K562 (cell line): ENCODE data around the gene ZFPM1. TPM values are rescaled to one million over a fixed set of nuclear protein-coding genes. Genes with fewer than 3 reads are reported as not detected.

Source experiments
- ELF2 ChIP-seq: fragments of 250-450 bp; sonication (Bioruptor Pico); IDR thresholded peaks from 2 replicates; pipeline ENCODE4 v1.5.0; 2021; ENCODE audit warnings: mild to moderate bottlenecking
- JUN ChIP-seq, 2 experiments: sonication (generic) in 1 of 2; formaldehyde crosslinking in 1 of 2; IDR thresholded peaks; 2 replicates each; pipeline versions ENCODE4 v1.6.1 to v1.8.0; 2012 to 2022; ENCODE audit warnings: borderline replicate concordance in 2 of 2, mild to moderate bottlenecking in 2 of 2, improper control_type of control experiment in 1 of 2, low read depth in 1 of 2, low read length in 1 of 2, missing genetic modification reagents in 1 of 2
- POLR2H ChIP-seq: IDR thresholded peaks from 2 replicates; pipeline ENCODE4 v1.6.1; 2016; ENCODE audit warnings: missing genetic modification characterization, low read depth, mild to moderate bottlenecking, control low read depth, missing compliant biosample characterization, moderate library complexity
- SMAD2 ChIP-seq: fragments of 150-350 bp; IDR thresholded peaks from 2 replicates; pipeline ENCODE4 v1.6.1; 2014; ENCODE audit warnings: low read depth, mild to moderate bottlenecking, low read length
- SP1 ChIP-seq: sonication (generic); formaldehyde crosslinking; IDR thresholded peaks from 2 replicates; pipeline ENCODE4 v1.8.1; 2022; ENCODE audit warnings: mild to moderate bottlenecking, missing genetic modification reagents
- ZBTB7A ChIP-seq: IDR thresholded peaks from 2 replicates; pipeline ENCODE4 v1.6.1; 2011; ENCODE audit warnings: low read depth, mild to moderate bottlenecking, low read length, moderate library complexity, borderline replicate concordance; ENCODE audit not compliant: control insufficient read depth
- ZC3H4 ChIP-seq: sonication (generic); formaldehyde crosslinking; IDR thresholded peaks from 2 replicates; pipeline ENCODE4 v1.9.0; 2021; ENCODE audit warnings: missing genetic modification reagents, borderline replicate concordance
- ZFP30 ChIP-seq: fragments of 250-450 bp; sonication (Bioruptor Pico); IDR thresholded peaks from 2 replicates; pipeline ENCODE4 v1.8.0; 2022; ENCODE audit warnings: moderate library complexity, mild to moderate bottlenecking, inconsistent platforms, borderline replicate concordance
- ZNF175 ChIP-seq: fragments of 200-800 bp; sonication (Bioruptor generic); IDR thresholded peaks from 2 replicates; pipeline ENCODE4 v1.6.1; 2016; ENCODE audit warnings: low read depth, mild to moderate bottlenecking, missing genetic modification characterization, missing compliant biosample characterization
- ZNF184 ChIP-seq: sonication (generic); formaldehyde crosslinking; IDR thresholded peaks from 2 replicates; pipeline ENCODE4 v1.5.0; 2020; ENCODE audit warnings: missing genetic modification reagents
- ZNF695 ChIP-seq: fragments of 450-650 bp; formaldehyde crosslinking; IDR thresholded peaks from 2 replicates; pipeline ENCODE4 v1.4.0; 2020; ENCODE audit warnings: mild to moderate bottlenecking, moderate library complexity
- ZNF76 ChIP-seq: fragments of 250-450 bp; sonication (Bioruptor Pico); IDR thresholded peaks from 2 replicates; pipeline ENCODE4 v1.4.0; 2020; ENCODE audit warnings: mild to moderate bottlenecking, moderate library complexity, borderline replicate concordance
- polyA plus RNA-seq, 8 experiments: library from polyadenylated mRNA; depleted of rRNA in 4 of 8; stranded (reverse) in 5 of 8; unstranded in 3 of 8; fragments of >200 nt; fragmentation: Nextera tagmentation in 2 of 8; fragmentation: Illumina TruSeq in 1 of 8; extraction: Ambion mirVana in 2 of 8; extraction: Trizol in 1 of 8; gene quantifications; 2 replicates each; pipeline versions ENCODE4 v1.2.1 to v1.2.3, GENCODE V29; 2011 to 2014; ENCODE audit warnings: inconsistent platforms in 1 of 8, missing spikeins in 1 of 8
- total RNA-seq, 7 experiments: library from RNA; depleted of rRNA in 6 of 7; stranded (reverse); fragments of >200 nt in 6 of 7; fragmentation: Illumina TruSeq in 2 of 7; extraction: Trizol in 2 of 7; gene quantifications; 2 replicates each; pipeline versions ENCODE4 v1.2.1 to v1.2.3, GENCODE V29; 2011 to 2021; ENCODE audit warnings: low replicate concordance in 1 of 7
- TF ChIP-seq, protein P1 (sequence below), 2 experiments: IDR thresholded peaks; 2 replicates each; pipeline ENCODE4 v1.6.1; 2012; ENCODE audit warnings: improper control_type of control experiment in 2 of 2, low read depth in 2 of 2, low read length in 2 of 2, borderline replicate concordance in 1 of 2
- TF ChIP-seq, protein P2 (sequence below), 2 experiments: fragments of 450-650 bp; conservative IDR thresholded peaks; 2 replicates each; pipeline ENCODE4 v1.6.1; 2017; ENCODE audit warnings: mild to moderate bottlenecking in 2 of 2, moderate library complexity in 2 of 2
- TF ChIP-seq, protein P3 (sequence below): sonication (generic); formaldehyde crosslinking; IDR thresholded peaks from 2 replicates; pipeline ENCODE4 v1.4.0; 2020; ENCODE audit warnings: mild to moderate bottlenecking, missing genetic modification reagents
- TF ChIP-seq, protein P4 (sequence below): fragments of 250-450 bp; sonication (Bioruptor Pico); IDR thresholded peaks from 2 replicates; pipeline ENCODE4 v1.4.0; 2020; ENCODE audit warnings: mild to moderate bottlenecking, moderate library complexity, borderline replicate concordance

ZFPM1 gene
- total and polyA plus RNA-seq, 9 of the 15 experiments (the other 6 are each of a cell fraction or from before 2014, with no cell fraction given): 0.03 to 35.9 (median 1.4) TPM

DNA sequence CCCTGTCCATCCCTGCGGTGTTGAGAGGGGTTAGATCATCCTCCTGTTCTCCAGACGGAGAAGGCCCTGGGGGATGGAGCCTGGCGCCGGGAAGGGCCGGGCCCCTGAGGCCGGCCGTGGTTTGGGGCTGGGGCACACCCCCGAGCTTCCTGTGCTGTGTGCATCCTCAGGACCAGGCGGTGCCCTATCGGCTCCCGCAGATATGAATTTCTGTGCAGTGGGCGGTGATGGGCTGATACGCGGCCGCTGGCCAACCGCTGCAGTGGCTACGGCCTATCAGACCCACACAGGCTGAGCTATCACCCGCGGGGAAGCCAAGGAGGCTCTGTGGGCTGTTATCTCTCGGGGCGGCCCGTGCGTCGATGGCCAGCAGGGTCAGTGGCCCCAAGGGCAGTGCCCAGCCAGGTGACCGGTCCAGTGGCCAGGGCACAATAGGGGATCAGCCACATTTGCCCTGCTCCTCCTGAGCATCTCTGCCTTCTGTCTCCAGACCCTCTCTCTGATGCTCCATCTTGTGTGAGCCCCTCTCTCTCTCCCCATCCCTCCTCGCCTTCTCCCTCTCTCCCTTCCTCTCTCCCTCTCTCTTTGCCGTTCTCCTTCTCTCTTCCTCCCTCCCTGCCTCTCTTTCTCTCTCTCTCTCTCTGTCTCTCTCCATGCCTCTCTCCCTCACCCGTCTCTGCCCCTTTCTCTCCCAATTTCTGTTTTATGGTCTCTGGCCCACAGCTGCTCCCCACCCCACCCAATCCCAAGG lies 38.7 kb downstream of the ZFPM1 start (continued):
- TF ChIP-seq SP1: peak; percentile 81
- TF ChIP-seq ZNF76: peak; percentile 90; the same call in 1 of the 2 replicates
- TF ChIP-seq ZNF175 (CRISPR knock-in tag): peak; percentile 85
- TF ChIP-seq, protein P1, sequence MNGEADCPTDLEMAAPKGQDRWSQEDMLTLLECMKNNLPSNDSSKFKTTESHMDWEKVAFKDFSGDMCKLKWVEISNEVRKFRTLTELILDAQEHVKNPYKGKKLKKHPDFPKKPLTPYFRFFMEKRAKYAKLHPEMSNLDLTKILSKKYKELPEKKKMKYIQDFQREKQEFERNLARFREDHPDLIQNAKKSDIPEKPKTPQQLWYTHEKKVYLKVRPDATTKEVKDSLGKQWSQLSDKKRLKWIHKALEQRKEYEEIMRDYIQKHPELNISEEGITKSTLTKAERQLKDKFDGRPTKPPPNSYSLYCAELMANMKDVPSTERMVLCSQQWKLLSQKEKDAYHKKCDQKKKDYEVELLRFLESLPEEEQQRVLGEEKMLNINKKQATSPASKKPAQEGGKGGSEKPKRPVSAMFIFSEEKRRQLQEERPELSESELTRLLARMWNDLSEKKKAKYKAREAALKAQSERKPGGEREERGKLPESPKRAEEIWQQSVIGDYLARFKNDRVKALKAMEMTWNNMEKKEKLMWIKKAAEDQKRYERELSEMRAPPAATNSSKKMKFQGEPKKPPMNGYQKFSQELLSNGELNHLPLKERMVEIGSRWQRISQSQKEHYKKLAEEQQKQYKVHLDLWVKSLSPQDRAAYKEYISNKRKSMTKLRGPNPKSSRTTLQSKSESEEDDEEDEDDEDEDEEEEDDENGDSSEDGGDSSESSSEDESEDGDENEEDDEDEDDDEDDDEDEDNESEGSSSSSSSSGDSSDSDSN (IDR thresholded peaks at IDR 0.05; ENCODE audit: borderline replicate concordance in 1 of 2, low read depth in 2 of 2, low read length in 2 of 2): peak; percentile 77 to 78; a peak in 2 of 4 replicates
- TF ChIP-seq ZNF695 (CRISPR knock-in tag): no peak
- no peak for TF ChIP-seq POLR2H
- no peak for TF ChIP-seq ZC3H4
- no peak for TF ChIP-seq ZFP30 (CRISPR knock-in tag)
- TF ChIP-seq, protein P2, sequence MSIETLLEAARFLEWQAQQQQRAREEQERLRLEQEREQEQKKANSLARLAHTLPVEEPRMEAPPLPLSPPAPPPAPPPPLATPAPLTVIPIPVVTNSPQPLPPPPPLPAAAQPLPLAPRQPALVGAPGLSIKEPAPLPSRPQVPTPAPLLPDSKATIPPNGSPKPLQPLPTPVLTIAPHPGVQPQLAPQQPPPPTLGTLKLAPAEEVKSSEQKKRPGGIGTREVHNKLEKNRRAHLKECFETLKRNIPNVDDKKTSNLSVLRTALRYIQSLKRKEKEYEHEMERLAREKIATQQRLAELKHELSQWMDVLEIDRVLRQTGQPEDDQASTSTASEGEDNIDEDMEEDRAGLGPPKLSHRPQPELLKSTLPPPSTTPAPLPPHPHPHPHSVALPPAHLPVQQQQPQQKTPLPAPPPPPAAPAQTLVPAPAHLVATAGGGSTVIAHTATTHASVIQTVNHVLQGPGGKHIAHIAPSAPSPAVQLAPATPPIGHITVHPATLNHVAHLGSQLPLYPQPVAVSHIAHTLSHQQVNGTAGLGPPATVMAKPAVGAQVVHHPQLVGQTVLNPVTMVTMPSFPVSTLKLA (conservative IDR thresholded peaks at IDR 0.05): peak; percentile 40 to 64; a peak in 3 of 4 replicates
- no peak for TF ChIP-seq ZNF184
- TF ChIP-seq ZBTB7A: no peak; the same call in 1 of the 2 replicates
- no peak for TF ChIP-seq SMAD2
- TF ChIP-seq JUN (IDR thresholded peaks at IDR 0.05; ENCODE audit: borderline replicate concordance, low read depth, low read length): peak; percentile 40; the same call in 1 of the 2 replicates
- TF ChIP-seq JUN (CRISPR knock-in tag; IDR thresholded peaks at IDR 0.05; ENCODE audit: borderline replicate concordance): no peak
- TF ChIP-seq, protein P3, sequence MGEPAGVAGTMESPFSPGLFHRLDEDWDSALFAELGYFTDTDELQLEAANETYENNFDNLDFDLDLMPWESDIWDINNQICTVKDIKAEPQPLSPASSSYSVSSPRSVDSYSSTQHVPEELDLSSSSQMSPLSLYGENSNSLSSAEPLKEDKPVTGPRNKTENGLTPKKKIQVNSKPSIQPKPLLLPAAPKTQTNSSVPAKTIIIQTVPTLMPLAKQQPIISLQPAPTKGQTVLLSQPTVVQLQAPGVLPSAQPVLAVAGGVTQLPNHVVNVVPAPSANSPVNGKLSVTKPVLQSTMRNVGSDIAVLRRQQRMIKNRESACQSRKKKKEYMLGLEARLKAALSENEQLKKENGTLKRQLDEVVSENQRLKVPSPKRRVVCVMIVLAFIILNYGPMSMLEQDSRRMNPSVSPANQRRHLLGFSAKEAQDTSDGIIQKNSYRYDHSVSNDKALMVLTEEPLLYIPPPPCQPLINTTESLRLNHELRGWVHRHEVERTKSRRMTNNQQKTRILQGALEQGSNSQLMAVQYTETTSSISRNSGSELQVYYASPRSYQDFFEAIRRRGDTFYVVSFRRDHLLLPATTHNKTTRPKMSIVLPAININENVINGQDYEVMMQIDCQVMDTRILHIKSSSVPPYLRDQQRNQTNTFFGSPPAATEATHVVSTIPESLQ (CRISPR knock-in tag): 0 out of 2 replicates have a peak, but pooled peaks have one; percentile 71
- TF ChIP-seq, protein P4, sequence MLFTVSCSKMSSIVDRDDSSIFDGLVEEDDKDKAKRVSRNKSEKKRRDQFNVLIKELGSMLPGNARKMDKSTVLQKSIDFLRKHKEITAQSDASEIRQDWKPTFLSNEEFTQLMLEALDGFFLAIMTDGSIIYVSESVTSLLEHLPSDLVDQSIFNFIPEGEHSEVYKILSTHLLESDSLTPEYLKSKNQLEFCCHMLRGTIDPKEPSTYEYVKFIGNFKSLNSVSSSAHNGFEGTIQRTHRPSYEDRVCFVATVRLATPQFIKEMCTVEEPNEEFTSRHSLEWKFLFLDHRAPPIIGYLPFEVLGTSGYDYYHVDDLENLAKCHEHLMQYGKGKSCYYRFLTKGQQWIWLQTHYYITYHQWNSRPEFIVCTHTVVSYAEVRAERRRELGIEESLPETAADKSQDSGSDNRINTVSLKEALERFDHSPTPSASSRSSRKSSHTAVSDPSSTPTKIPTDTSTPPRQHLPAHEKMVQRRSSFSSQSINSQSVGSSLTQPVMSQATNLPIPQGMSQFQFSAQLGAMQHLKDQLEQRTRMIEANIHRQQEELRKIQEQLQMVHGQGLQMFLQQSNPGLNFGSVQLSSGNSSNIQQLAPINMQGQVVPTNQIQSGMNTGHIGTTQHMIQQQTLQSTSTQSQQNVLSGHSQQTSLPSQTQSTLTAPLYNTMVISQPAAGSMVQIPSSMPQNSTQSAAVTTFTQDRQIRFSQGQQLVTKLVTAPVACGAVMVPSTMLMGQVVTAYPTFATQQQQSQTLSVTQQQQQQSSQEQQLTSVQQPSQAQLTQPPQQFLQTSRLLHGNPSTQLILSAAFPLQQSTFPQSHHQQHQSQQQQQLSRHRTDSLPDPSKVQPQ (CRISPR knock-in tag): peak; percentile 89
- no peak for TF ChIP-seq ELF2 (CRISPR knock-in tag)
